ENCODE results near the gene ZNF117. TPM values are rescaled to one million over a fixed set of nuclear protein-coding genes. Genes with fewer than 3 reads are reported as not detected.
A peak's percentile ranks its signal among the peaks of the same experiment; 100 is the strongest.

The ZNF117 gene
- total and polyA plus RNA-seq, 11 donors = 1.4 to 7.2 (median 2.7) TPM

DNA sequence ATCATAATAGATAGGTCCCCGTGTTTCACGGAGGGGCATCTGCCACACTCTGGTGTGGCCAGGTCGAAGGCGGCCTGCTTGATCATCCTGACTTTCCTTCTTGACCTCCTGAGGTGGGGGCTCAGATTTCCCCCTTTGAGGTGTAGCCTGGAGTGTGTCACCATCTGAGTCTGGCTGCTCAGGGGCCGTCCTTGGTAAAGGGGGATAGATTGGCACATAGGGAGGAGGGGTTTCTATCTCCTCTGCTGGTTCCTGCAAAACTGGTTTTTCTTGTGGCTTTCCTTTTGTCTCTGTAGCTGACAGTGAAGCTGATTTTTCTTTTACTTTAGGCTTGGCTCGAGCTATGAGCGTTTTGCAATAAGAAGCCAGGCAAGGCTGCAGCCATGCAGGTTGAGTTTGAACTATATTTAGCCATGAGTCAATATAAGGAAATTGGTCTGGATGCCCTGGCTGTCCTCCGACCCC lies 7.1 kb upstream of the ZNF117 start:
- Histone ChIP-seq H3K4me3 (no peak overlapping the region), H3K27ac (peak overlapping the region in 9 of 12 donors; percentile 9 to 86 (median 67)), H3K27me3 (no peaks in the 10 kb centered on the region), H3K4me1 (peaks cover 0 to 46% (median 12%) of the 10 kb centered on the region in 12 donors), H3K36me3 (peaks cover 0 to 16% (median 0%) of the 10 kb centered on the region in 9 donors), H3K9me3 (peaks cover 0 to 63% (median 4%) of the 10 kb centered on the region in 12 donors)
- ATAC-seq (peak; percentile 52 to 80 (median 72)), DNase-seq (peak in 3 of 5 donors; percentile 19 to 36 (median 29))
- WGBS, 4 donors = 38 to 76% (median 58%) methylated on average over 8 of the region's 8 CpGs
- TF ChIP-seq POLR2A (IDR thresholded peaks at IDR 0.05) (no peak), CTCF (IDR thresholded peaks at IDR 0.05) (no peak)
- intact Hi-C loops (cut with DNase I) = no loop called here

DNA sequence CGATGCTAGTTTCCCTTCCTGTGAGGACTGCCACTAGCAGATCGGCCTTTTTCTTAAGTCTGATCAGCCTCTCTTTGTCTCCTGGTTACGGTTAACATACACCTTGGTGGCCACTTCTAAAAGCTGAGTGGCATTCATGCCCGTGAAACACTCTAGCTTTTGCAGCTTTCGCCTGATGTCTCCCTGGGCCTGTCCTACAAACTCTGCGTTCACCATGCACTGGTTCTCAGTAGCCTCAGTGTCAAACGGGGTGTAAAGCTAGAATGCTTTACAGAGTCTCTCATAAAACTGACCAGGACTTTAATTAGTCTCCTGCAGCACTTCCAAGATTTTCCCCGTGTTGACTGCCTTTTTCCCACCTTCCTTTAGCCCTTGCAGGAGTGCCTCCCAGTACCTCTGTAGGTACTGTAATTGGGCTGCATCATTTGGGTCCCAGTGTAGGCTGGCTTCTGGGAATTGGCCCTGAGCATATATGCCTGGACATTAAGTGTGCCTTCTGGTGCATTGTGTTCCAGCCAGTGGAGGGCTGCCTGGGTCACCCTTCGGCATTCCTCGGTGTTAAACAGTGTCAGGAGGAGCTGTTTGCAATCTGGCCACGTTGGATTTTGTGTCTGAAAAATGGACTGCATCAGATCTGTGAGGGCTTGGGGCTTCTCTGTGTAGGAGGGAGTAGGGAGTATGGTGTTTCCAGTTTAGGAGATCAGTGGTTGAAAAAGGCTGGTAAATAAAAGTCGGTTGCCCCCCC lies 6.5 kb upstream of the ZNF117 start:
- ATAC-seq (peak in 3 of 4 donors; percentile 28 to 68 (median 41)), DNase-seq (no peak)
- intact Hi-C loops (cut with DNase I) = no loop called here
- Histone ChIP-seq H3K9me3 (peaks cover 0 to 68% (median 4%) of the 10 kb centered on the region in 12 donors), H3K36me3 (peaks cover 0 to 22% (median 6%) of the 10 kb centered on the region in 9 donors), H3K27me3 (no peaks in the 10 kb centered on the region), H3K4me1 (peaks cover 0 to 40% (median 9%) of the 10 kb centered on the region in 12 donors), H3K27ac (peak overlapping the region in 8 of 12 donors; percentile 47 to 86 (median 70)), H3K4me3 (no peak overlapping the region)
- WGBS, 4 donors = 79 to 90% (median 86%) methylated on average over 12 of the region's 12 CpGs
- TF ChIP-seq CTCF (IDR thresholded peaks at IDR 0.05) = no peak
- no peak for TF ChIP-seq POLR2A (IDR thresholded peaks at IDR 0.05)

- ATAC-seq = no peak
- H3K4me3 ChIP-seq = no peak overlapping the region
- TF ChIP-seq CTCF (IDR thresholded peaks at IDR 0.05) (no peak), POLR2A (IDR thresholded peaks at IDR 0.05) (no peak)
- intact Hi-C loops (cut with DNase I) = no loop called here
- no peak for DNase-seq
- no peaks in the 10 kb centered on the region for H3K27me3 ChIP-seq
- WGBS, 4 donors = 95 to 98% (median 97%) methylated on average over 2 of the region's 2 CpGs
- H3K9me3 ChIP-seq = peaks cover 0 to 73% (median 4%) of the 10 kb centered on the region in 12 donors
- H3K27ac ChIP-seq = no peak overlapping the region
- H3K4me1 ChIP-seq = peaks cover 0 to 31% (median 7%) of the 10 kb centered on the region in 12 donors
- H3K36me3 ChIP-seq = peaks cover 0 to 28% (median 8%) of the 10 kb centered on the region in 9 donors
Observed at GRCh38 chr7:64996305-64996704, 5.5 kb upstream of the ZNF117 start.

DNA sequence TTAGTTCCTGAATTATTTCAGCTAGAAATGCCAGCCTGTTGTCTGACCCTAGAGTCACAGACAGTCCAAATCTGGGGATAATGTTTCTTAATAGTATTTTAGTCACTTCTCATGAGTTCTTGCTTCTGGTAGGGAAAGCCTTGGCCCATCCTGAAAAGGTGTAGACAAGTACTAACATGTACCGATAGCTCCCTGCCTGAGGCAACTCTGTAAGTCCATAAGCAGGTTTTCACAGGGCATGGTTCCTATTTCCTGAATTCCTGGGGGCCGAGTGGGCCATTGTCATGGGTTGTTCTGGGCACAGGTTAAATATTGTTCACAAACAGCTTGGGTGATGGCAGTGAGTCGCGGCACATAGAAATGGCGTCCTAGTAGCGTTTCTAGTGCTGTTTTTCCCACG lies 3.1 kb upstream of the ZNF117 start:
- DNase-seq (no peak), ATAC-seq (no peak)
- no peak overlapping the region for H3K4me3 ChIP-seq
- no peak for TF ChIP-seq CTCF (IDR thresholded peaks at IDR 0.05)
- TF ChIP-seq POLR2A (IDR thresholded peaks at IDR 0.05) = no peak
- peaks cover 0 to 40% (median 7%) of the 10 kb centered on the region in 9 donors for H3K36me3 ChIP-seq
- H3K9me3 ChIP-seq = peaks cover 0 to 84% (median 11%) of the 10 kb centered on the region in 12 donors
- 97 to 98% (median 98%) methylated on average over 7 of the region's 7 CpGs for WGBS, 4 donors
- no peak overlapping the region for H3K27ac ChIP-seq
- intact Hi-C loops (cut with DNase I) = no loop called here
- H3K27me3 ChIP-seq = no peaks in the 10 kb centered on the region
- peaks cover 0 to 16% (median 4%) of the 10 kb centered on the region in 12 donors for H3K4me1 ChIP-seq

Data from heart left ventricle (tissue), 16 donors.